HG03135 (cell line): ENCODE results near the gene RALGAPA2.

ENCODE experiments used
- ATAC-seq: cut with Tn5 transposase; IDR thresholded peaks from one replicate; pipeline ENCODE4 v1.9.1; 2021; ENCODE audit warnings: mild to moderate bottlenecking, moderate library complexity; ENCODE audit not compliant: unreplicated experiment

Gene RALGAPA2

DNA sequence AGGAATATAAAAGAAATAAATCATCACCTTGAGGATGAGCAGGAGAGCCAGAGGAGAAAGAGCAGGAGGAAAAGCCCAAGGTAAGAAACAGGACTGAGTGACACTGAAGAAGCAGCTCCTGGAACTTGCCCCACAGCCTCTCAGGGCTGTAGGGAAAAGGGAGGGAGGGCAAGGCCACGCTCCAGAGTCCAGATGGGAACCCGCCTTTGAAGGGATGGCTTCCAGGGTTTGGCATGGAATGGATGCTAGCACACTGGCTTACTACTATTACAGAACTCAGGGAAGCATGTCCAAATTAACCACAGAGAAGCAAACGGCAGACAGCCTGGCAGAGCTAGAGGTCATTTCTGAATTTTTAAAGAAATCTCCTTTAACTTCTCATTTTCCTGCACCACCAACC lies 26.8 kb downstream of the RALGAPA2 start:
- no peak for ATAC-seq

DNA sequence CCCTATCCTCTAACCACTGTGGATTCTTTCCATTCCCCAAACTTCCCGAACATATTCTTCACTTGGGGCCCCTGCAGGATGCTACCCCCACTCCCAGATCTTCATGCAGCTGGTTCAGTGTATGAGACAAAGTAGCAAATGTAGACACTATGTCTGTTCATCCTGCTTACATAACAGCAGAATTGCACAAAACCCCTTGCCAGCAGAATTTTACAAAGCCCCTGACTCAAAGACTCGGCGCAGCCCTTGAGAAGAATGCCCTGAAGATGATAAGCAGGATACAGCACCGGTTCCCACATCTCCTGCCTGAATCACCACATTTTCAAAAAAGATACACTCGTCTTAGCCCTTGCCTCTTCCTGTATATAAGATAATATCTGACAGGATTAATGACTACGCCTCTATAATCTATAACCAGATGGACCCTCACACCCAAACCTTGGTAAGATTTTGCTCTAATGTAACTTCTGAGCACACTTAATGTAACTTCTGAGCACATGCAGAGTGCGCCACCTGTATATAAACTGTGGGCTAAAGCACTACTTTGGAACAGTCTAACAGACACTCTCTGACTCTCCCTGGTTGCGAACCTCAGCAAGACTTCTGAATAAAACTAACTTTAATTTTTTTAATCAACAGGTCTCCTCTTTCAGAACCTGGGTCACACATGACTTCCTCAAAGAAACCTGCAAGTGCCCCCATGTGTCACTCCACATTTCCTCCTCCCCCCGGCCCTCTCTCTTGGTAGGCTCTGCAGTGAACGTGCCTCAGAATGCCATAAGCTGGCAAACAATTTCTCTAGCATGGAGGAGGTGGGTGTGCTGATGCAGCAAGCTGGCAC lies 28.7 kb downstream of the RALGAPA2 start:
- no peak for ATAC-seq

DNA sequence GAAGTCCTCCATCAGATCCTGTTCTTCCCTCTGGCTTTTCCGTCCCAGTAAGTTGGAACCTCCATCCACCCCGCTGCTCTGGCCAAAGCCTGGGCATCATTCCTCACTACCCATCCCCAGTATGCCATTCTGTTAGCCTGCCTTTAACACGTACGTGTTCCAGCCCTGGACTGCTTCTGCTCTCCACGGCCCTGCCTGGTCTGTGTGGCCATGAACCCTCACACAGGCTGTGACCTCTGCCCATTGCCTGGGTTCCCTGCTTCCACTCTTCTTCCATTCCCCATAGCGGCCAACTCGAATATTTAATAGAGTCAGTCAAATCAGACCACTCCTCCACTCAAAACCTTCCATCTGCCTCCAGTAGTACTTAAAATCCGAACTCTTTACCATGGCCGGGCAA lies 29.4 kb downstream of the RALGAPA2 start:
- no peak for ATAC-seq

DNA sequence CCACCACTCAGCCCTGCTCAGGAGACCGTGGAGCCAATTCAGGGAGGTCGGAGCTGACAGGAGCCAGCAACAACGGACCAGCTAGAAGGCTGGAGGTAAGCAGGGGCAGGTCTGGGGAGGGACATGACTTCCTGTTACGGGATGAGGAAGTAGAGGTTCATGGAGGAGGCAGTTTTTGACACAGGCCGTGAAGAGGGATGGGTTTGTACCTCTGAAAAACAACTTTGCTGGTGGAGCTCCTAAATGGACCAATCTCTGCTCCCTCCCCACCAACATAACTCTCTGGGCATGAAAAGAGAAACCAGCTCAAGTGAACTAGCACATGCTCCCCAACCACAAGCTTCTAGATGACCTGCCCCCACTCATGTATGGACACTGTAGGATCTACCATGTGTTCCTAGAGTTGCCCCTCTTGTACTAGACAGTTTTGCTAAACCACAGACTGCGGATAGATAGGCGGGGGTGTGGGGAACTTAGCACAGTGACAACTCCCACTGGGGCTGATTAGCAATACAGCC lies 31.4 kb downstream of the RALGAPA2 start:
- no peak for ATAC-seq

DNA sequence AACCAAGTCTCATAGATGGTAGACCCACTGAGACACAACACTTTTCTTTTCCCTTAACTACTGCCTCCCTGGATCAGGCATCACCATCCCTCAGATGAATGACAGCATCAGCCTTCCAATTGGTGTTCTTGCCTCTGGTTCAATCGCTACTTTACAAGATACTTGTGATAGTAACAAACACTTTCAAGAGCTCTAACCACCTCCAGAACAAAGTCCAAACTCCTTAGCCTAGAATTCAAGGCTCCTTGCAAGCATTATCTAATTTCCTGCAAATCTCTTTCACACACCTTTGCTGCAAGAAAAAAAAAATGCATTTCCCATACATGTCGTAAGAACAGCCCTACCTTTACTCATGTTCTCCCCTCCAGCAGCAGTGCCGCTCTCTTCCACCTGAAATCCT lies 33.1 kb downstream of the RALGAPA2 start:
- no peak for ATAC-seq

DNA sequence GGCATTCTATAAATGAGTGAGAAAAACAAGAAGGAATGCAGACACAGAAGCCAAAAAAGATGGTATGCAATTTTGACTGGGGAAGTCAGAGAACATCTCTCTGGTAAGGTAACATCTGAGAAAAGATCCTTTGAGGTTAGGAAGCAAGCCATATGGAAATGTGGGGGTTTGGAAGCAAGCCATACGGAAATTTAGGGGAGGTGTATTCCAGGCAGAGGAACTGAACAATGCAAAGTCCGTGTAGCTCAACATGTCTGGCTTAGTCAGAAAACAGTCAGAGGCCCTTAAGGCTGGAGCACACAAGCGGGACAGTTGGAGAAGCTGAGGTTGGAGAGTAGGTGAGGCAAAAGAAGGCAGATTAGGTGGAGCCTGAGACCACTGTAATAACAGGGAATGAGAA lies 35.3 kb downstream of the RALGAPA2 start:
- no peak for ATAC-seq

DNA sequence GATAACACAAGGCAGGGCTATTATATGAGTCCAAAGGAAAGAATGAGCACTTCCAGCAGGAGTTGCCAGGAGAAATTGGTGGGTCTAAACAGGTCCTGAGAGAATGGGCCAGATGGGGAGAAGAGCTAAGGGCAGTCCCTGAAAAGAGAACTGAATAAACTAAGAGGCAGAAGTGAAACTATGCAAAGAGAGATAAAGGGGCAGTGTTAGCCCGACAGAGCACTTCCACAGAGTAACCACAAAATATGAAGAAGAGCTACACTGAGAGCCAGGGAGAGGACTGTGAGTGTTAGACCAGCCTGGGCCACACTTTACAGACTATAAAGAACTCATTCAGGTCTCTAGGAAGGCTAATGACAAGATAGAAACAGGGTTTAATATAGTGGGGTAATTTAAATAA lies 43.8 kb downstream of the RALGAPA2 start:
- ATAC-seq = peak; percentile 99

DNA sequence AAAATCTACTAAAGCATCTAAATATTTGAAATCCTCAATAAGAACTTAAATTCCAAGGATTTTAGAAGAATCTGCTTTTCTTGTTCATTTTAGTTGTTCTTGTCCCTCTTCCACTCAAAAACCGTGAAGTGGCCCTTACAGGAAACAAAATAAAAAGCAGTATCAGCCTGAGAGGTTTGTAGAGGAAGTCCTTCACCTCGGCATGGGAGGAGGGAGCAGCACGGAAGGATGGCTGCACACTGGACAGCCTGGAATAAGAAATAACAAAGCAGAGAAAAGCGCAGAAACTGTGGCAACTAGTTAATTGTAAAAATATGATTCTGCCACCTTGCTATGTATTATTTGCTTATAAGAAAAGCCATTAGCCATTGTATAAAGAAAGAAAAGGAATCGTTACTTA lies 46.1 kb downstream of the RALGAPA2 start:
- ATAC-seq = no peak

DNA sequence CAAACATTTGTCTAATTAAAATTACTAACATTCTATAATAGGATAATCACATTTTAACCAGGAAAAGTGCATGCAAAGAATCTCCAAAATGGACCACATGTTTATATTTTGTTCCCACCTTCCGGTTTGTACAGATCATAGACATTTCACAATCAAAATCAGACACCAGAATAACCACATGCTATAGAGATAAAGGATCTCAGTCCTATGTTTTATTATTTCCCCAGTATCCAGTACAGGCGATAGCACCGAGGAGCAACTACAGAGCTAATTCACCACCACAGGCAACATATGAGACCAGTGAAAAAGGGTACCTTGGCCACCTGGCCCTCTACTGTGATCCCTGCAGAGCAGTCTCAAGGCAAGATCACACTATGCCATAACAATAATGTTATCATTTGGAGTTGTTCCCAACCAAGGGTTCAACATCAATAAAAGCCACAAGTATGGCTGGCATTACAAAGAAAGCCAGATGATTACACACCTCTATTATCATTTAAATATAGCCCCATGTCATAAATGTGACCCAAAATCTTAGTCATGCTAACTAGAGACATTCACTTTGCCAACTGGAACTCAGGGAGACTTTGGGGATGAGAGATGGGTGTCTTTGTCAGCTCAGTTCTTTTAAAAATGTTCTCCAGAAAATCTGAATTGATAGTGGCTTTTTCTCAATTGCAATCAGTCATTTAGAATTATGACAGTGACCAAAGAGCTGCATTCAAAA lies 46.7 kb downstream of the RALGAPA2 start:
- no peak for ATAC-seq

DNA sequence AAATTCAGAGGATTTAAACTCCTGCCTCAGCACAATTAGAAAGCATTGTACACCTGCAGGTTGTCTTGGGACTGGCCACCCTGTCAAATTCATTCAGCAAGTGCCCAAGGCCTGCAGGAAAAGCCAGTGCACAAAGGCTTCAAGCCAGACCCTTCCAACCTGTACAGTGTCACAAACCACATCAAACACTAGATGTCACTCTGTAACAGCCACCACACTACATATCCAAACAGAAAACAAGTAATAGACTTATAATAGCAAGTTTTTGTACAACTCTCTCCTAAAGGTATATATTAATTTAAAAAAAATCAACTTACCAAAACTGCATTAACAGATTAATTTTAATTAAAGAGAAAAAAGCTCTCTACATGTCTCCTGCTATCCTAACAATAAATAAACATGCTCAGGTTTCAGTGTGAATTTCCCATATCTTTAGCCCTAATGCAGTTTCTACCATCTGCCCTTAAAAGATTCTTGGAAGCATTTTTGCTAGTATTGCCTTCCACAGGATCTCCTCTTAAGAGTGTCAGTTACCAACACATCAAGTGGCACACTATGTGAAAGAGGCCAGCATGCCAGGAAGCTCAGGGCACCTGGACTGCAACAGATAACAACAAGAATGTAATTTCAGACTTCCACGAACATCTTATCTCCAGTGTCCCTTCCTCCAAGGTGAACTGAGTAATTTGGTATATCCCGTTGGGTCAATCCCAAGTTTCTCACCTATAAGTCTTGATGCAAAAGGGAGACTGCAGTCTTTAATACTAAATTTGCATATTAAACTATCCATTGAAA lies 47.5 kb downstream of the RALGAPA2 start:
- no peak for ATAC-seq

DNA sequence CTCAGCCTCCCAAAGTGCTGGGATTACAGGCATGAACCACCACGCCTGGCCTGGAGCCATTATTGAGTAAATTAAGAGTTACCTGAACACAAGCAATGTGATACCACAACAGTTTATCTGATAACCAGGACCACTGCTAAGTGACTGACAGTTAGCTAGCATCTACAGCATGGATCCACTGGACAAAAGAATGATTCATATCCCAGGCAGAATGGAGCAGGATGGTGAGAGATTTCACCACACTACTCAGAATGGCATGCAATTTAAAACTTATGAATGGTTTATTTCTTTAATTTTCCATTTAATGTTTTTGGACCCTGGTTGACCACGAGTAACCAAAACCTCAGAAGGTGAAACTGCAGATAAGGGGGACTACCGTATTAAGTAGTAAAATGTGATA lies 48.6 kb downstream of the RALGAPA2 start:
- ATAC-seq = no peak

DNA sequence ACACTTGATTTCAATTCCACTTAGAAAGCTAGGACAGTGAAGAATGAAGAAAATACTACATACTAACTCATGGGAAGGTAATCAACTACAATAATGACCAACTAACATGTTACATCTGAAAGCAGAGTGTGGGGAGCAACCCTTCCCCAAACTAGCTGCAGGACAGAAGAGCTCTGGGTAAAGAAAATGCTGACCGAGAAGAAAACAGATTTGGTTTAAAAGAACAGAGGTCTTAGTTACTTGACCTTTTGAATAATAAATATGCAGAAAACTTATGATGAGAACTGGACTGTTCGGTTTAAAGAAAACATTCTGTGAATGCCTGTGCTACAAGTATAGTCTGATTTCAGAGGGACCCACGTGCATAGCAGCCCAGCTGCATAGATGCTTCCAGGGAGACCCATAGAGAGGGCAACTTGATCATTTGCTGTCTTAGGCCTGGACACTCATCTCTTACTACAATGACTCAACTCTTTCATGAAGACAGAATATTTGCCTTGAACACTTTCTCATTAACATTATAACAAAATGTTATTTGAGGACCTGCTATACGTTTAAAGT lies 53.5 kb downstream of the RALGAPA2 start:
- no peak for ATAC-seq

DNA sequence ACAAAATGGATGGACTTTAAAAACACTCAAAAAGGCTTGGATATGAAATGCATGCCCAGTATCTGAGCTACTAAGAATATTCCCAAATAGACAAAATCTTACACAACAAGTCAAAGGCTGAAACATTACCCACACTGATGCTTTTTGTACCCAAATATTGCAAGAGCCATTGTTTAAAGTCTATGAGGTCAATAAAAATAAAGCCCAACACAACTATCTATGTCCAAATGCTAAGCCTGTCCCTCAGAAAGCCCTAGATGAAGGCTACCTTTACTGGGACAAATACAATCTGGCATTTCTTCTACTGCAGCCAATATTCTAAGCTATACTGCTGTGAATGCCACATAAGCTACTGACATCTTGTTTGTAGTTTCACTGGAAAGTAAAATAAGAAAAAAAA lies 54.3 kb downstream of the RALGAPA2 start:
- no peak for ATAC-seq

DNA sequence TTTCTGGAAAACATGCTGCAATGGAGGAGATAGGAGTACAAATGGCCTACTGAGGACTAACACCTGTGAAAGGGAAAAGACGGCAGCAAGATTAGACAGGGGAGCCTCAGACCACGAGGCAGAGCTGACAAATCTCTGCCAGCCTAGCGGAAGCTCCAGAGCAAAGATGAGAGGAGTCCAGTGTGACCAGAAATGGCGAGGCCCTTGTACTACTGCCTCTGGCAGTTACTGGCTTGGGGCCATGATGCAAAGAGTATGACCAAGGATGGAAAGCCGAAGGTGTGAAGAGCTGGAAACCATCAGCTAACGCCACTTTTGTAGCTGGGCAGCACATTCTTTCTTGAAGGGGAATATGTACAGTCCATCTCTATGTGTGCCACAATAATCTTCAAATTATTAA lies 55.4 kb downstream of the RALGAPA2 start:
- ATAC-seq = no peak

DNA sequence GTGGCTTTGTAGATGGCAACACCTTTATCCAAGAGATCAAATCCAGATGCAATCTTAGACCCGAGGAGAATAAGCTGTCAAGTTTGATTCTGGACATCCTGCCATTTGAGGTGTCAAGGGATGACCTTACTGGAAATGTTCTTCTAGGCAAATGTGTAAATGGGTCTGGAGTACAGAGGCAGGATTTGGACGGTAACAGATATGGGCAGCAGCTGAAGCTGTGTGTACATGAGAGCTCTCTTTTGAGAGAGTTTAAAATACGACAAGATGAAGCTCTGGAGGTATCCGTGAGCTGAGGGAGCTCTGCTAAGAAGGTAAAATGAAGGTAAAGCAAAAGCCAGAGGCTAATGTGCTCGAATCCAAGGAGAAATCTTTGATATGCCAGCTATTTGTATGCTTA lies 56.6 kb downstream of the RALGAPA2 start:
- no peak for ATAC-seq

DNA sequence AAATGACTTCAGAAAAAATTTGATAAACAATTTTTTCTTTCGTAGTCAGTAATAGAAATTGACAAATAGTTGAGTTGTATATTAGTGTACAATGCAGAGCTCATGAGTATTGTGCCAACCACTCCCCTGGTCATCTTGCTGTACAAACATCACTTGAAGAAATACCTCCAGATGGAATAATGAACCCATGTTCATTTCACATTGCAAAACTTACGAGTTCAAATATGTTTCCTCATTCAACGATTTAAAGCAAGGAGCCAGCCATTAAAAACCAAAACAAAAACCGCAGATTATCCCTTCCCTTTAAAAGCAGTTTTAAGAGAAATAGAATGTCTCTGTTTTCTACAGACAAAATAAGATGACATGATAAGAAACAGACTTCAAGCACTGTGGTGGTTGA lies 62.5 kb downstream of the RALGAPA2 start:
- no peak for ATAC-seq

DNA sequence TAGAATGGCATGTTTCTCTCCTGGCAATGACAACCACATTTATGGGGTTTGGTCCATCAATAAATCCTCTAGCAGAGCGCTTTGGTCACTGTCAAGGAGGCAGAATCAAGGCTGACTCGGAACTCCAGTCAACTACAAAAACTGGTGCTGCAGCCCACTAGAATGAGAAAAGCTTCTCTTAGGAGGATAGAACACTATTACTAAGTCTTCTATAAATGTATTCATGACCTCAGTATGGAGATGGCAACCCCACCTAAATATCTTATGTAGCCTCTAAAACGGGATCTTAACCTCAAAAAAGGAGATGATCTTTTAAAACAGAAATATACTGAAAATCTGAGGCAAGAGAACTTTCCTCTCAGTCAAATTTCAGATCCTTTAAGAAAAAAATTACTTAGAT lies 68.5 kb downstream of the RALGAPA2 start:
- no peak for ATAC-seq

DNA sequence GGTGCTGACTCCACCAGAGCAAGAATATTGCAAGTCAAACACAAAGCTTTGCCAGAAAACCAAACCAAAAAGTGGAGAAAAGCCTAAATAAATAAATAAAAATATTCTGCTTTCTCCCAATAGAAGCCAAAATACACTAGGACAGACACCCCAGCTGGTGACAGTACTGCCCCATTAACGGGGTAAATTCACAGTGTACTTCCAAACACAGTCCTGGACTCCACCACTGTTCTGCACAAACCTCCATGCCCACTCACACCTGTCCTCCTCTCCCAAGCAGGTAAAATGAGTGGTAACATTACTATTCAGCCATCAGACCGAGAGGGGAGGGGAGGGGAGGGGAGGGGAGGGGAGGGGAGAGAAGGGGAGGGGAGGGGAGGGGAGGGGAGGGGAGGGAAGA lies 70.7 kb downstream of the RALGAPA2 start:
- no peak for ATAC-seq

DNA sequence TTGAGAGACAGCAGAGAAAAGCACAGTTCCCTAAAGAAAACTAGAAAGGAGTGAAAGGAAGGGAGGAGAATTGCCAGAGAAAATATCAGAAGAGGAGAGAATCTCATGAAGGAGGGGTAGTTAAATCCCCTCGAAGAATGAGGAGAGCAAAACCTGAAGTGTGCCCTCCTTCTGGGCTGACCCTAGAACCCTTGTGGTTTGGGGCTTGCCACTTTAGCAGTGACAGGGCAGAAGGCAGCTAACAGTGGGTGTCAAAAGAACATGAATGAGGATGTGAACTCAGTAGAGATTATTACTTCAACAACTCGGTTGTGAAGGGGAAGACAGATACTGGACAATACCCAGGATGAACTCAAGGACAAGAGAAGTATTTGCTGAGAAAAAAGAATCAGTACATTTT lies 73.6 kb downstream of the RALGAPA2 start:
- no peak for ATAC-seq

DNA sequence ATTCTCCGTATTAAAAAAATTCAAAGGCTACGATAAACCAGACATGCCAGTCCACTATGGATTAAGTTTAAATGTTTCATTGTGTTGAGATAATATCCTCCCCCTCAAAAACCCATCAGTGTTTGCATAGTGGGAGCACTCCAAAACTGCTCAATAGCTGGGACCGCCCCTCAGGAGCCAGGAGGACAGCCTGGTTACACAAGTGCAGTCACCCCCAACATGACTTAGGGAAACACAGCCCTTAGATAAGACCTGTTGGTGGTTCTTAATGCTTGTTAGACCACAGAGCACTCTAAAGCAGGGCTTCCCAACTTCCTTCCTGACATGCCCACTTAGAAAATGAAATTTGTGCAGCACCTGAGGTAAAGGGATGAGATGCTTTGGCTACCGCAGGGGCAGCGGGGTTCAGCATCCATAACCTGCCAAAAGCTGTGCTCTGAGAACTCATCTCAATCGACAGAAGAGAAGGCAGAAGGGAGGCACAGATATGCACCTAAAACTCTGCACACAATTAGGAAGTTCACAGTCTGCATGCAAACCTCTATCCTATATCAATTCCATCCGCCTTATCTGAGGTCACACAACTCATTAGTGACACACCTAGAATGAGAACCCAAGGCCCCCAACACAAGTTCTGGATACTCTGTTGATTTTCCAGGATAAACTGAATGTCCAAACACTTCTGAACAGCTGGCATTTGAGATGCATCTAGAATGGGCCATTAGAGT lies 74.3 kb downstream of the RALGAPA2 start:
- ATAC-seq = no peak
